SK-N-DZ (cell line): ENCODE results near the gene COX8A. TPM values are rescaled to one million over a fixed set of nuclear protein-coding genes. Genes with fewer than 3 reads are reported as not detected.
"Not testable (repeated sequence)": the region's sequence is repeated elsewhere in the genome, so short reads cannot be mapped to it uniquely, and the experiment has no call there.

Experiments
- DNase-seq: peaks from one replicate; pipeline ENCODE4 v3.0.0-alpha.2; 2015; ENCODE audit warnings: low spot score
- polyA plus RNA-seq, 2 experiments: library from polyadenylated mRNA; depleted of rRNA; stranded (reverse); fragments of >200 nt; gene quantifications; 2 replicates each; pipeline ENCODE4 v1.2.3, GENCODE V29; 2014

The COX8A gene
- 990 and 1,061 TPM in 2 replicates for polyA plus RNA-seq (2014; cell fraction: cytosol; rRNA removed)
- polyA plus RNA-seq (2014; cell fraction: nucleus; rRNA removed): 814 and 955 TPM in 2 replicates

GRCh38 chr11:63974259-63975143 lies at the start of gene COX8A:
TSS of gene COX8A (plus strand) at chr11:63974620. CDS start at chr11:63974681, 61 bp downstream.
- DNase-seq: peak; percentile 100

DNA sequence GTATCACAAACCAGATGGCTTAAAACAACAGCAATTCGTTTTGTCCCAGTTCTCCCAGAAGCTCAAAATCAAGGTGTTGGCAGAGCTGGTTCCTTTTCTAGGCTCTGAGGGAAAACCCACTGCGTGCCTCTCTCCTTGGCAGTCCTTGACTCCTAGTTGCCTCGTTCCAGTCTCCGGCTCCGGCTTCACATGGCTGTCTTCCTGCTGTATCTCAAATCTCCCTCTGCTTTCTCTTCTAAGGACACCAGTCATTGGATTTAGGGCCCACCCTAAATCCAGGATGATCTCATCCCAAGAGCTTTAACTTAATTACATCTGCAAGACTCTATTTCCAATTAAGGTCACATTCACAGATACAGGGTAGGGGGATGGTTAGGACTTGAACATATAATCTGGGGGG lies 44.8 kb upstream of the COX8A start:
- DNase-seq: peak; percentile 73

DNA sequence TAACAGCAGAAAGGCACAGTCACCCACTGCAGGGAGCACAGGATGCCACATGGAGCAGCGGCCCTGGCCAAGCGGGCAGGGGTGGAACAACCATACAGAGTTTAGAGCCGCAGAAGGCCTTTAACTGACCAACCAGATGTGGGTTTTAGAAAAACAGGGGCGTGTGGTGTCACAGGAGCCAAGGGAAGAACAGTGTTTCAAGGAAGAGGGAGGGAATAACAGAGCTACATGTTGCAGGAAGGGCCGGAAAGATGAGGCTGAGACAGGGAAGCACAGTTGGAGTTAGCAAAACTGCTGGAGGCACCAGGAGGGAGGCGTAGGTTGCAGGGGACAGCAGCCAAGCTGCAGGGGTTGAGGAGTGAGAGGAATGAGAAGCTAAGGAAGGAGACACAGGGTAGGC lies 43.4 kb upstream of the COX8A start:
- no peak for DNase-seq

DNA sequence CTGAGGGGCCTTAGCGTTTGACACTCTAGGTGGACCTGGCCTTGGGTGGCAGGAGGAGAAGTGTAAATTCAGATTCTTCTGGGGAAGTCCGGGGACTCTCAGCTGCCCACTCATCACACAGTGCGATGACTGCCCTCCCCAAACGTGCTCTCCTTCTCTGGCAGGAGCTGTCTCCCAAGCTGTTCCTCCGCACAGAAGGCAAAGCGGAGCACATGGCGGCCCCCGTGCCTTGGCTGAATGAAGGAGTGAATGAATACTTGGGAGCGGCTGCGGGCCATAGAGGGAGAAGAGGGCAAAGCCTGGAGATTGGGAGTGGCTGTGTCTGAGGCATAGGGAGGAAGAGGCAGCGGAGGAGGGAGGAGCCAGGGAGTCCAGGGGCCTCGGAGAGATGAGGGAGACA lies 42.5 kb upstream of the COX8A start:
- no peak for DNase-seq

- DNase-seq: no peak
Observed at GRCh38 chr11:63933459-63933858, 41.0 kb upstream of the COX8A start.

- DNase-seq: no peak
Observed at GRCh38 chr11:63937713-63938478, 36.5 kb upstream of the COX8A start.

DNA sequence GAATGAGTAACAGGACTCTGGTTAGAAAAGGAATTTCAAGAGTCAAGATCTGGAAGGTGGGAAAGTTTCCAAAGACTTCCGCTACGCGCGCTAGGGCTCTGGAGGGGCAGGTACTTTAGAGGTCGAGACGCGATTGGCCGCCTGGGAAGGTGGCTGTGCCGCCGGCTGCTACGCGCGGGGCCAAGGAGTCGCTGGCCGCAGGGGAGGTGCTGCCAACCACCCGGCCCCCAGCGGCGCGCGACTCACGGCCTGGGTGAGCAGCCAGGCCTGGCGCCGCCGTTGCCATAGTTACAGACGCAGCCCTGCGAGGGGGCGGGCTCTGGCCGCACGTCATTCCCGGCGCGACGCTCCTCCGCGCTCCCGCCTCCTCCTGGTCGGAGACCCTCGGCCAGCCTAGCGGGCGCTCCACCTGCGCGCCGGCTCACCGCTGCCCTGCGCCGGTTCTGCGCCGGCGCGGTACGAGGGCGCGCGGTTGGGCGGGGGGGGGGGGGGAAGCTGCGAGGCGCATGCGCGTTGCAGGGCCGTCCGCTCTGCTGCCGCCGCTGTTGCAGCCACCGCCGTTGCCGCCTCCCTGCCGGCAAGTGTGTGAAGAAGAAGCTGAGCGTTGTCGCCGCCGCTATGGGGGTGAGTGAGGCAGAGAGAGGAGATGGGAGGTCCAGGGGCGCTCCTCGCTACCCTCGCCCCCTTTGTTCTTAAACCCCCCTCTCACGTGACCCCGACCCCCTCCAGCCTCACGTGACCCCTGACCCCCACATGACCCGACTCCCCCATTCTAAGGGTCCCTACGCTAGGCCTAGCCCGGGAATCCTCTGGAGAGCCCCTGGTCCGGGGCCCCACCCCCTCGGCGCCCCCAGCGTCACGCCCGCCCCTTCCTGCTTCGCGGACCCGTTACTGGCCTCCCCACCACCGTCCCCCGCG lies 35.7 kb upstream of the COX8A start, which contains the start of gene NAA40:
Gene NAA40 (plus strand): TSS at position 524 of the 918 bp plus-strand sequence. CDS start 95 bp downstream, at position 619.
- peak; percentile 97 for DNase-seq

- DNase-seq: peak; percentile 33
Observed at GRCh38 chr11:63939397-63939891, 35.0 kb upstream of the COX8A start.

- no peak for DNase-seq
Observed at GRCh38 chr11:63940786-63941185, 33.6 kb upstream of the COX8A start.

- DNase-seq: no peak
Observed at GRCh38 chr11:63941901-63942300, 32.5 kb upstream of the COX8A start.

DNA sequence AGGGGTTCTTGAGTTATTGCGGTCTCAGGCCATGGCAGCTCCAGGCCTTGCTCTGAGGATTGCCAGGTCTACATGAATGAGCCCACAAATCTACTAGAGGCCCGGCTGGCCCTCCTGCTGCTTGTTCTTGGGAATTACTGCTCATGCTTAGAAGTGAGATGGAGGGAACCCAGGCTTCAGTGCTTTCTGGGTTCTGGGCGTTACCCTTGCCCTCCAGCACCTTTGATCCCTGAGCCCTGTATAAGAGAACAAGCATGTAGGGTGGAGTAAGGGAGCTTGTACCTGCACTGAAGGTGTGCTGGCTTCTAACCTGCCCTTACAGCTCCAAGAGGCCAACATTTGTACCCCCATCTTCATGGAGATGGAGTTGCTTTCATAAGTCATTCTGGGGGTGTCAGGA lies 31.6 kb upstream of the COX8A start:
- no peak for DNase-seq

- no peak for DNase-seq
Observed at GRCh38 chr11:63944987-63945386, 29.4 kb upstream of the COX8A start.

DNA sequence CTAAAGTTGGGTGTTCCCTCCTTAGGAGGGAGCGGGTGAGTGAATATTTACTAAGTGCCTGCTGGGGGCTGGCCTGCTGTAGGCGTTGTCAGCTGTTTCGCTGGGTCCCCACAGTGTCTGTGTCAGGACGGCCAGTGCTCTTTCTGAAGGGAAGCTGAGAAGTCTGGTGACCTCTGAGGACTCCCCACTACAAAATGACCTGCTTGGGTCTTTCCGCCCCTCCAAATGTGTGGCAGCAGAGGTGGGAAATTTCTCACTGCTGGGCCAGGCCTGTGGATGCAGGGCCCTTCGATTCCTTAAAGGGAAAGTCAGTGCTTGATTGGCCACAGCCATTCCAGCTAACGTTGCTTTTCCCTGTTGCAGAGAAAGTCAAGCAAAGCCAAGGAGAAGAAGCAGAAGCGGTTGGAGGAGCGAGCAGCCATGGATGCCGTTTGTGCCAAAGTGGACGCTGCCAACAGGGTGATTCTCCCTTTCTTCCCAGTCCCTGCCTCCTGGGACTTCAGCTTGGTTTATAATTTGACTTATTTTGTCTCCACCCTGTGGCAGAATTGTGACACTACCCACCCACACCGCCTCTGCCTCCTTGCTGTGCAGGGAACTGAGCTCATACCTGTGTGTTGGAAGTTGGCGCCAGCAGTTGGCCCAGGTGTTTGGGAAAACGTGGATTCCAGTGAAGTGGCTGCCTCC lies 28.8 kb upstream of the COX8A start:
- DNase-seq: peak; percentile 70

GRCh38 chr11:63951779-63952536 lies 22.5 kb upstream of the COX8A start:
- DNase-seq: no peak

- DNase-seq: no peak
Observed at GRCh38 chr11:63952570-63952969, 21.9 kb upstream of the COX8A start.

- no peak for DNase-seq
Observed at GRCh38 chr11:63958008-63958407, 16.4 kb upstream of the COX8A start.

DNA sequence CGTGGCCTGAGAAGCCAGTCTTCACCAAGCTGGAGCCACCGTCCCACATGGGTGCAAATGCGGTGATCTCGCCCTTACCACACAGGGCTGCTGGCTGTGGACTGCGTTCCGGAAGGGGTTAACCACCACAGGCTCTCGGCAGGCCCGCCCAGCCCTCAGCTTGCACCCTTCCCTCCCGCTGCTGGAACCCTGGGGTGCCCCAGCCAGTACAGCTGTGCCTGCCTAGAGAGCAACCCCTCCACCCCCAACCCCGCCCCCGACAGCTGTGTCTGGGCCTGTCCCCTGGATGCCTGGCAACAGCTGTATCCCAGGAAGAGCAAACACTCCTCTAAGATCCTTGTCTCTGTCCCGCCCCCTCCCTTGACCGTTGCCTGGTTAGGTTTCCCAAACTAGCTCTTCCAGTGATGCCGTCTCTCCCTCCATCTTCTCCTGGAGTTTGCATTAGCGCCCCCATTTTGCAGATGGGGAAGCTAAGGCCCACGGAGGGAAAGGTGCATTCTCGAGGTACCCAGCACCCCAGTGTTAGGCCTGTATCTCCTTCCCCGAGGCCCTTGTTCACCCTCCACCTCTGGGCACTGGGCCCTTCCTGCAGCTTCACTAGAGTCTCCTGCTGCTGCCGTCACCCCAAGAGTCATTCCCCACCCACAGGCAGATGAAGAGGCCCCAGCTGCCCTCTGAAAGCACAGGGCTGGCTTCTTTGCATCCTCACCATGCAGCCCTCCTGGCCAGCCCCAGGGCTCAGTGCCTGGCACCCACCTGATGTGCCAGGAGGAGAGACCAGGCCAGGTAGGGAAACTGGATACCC lies 12.6 kb upstream of the COX8A start:
- peak; percentile 61 for DNase-seq

- not testable (repeated sequence) for DNase-seq
Observed at GRCh38 chr11:63963895-63964294, 10.5 kb upstream of the COX8A start.

- DNase-seq: no peak
Observed at GRCh38 chr11:63966444-63966843, 8.0 kb upstream of the COX8A start.
